SK-N-SH (cell line): ENCODE measurements around the gene MAP3K2.

Experiments used
- CHD2 ChIP-seq: fragments of 150-350 bp; IDR thresholded peaks from 2 replicates; pipeline ENCODE4 v1.6.1; 2018; ENCODE audit warnings: low read length; ENCODE audit not compliant: partially characterized antibody
- ELF1 ChIP-seq: IDR thresholded peaks from 2 replicates; pipeline ENCODE4 v1.4.0; 2012
- GATA2 ChIP-seq: sonication (generic); formaldehyde crosslinking; IDR thresholded peaks from 2 replicates; pipeline ENCODE4 v1.5.0; 2020; ENCODE audit warnings: mild to moderate bottlenecking, missing genetic modification reagents
- NFIC ChIP-seq: IDR thresholded peaks from 2 replicates; pipeline ENCODE4 v1.4.0; 2012; ENCODE audit warnings: borderline replicate concordance
- NRF1 ChIP-seq: IDR thresholded peaks from 2 replicates; pipeline ENCODE4 v1.6.1; 2012; ENCODE audit warnings: low read depth, mild to moderate bottlenecking, low read length
- POLR2AphosphoS5 ChIP-seq: IDR thresholded peaks from 2 replicates; pipeline ENCODE4 v1.6.1; 2012; ENCODE audit warnings: low read depth, low read length
- RAD21 ChIP-seq: IDR thresholded peaks from 2 replicates; pipeline ENCODE4 v1.6.1; 2012; ENCODE audit warnings: mild to moderate bottlenecking, low read length
- RCOR1 ChIP-seq: fragments of 150-350 bp; IDR thresholded peaks from 2 replicates; pipeline ENCODE4 v1.6.1; 2017; ENCODE audit warnings: antibody characterized with exemption, low read length
- USF1 ChIP-seq: IDR thresholded peaks from 2 replicates; pipeline ENCODE4 v1.4.0; 2012; ENCODE audit warnings: low read depth, borderline replicate concordance
- TF ChIP-seq, protein P1 (sequence below): fragments of 200-600 bp; sonication (generic); IDR thresholded peaks from 2 replicates; pipeline ENCODE4 v1.6.1; 2017; ENCODE audit warnings: antibody characterized with exemption, mild to moderate bottlenecking, moderate library complexity
- TF ChIP-seq, protein P2 (sequence below): IDR thresholded peaks from 2 replicates; pipeline ENCODE4 v1.4.0; 2012; ENCODE audit warnings: low read depth, borderline replicate concordance
- TF ChIP-seq, protein P3 (sequence below): fragments of 150-350 bp; IDR thresholded peaks from 2 replicates; pipeline ENCODE4 v1.6.1; 2017; ENCODE audit warnings: antibody characterized with exemption, low read length, low read depth, borderline replicate concordance

DNA sequence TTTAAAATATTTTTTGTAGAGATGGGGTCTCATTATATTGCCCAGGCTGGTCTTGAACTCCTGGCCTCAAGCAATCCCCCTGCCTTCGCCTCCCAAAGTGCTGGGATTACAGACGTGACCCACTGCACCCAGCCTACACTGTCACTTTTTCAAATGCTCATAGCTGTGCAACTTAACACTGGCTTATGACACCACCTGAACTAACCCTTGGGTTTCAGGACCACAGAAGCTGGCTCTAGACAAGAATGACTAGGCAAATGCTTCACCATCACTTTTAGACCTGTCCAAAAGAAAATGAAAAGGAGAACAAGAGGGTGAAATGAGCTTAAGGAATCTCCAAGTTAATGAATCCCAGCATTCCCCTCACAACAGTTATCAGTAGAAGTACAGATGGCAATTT, 107.1 kb downstream of the MAP3K2 start:
- TF ChIP-seq, protein P1, sequence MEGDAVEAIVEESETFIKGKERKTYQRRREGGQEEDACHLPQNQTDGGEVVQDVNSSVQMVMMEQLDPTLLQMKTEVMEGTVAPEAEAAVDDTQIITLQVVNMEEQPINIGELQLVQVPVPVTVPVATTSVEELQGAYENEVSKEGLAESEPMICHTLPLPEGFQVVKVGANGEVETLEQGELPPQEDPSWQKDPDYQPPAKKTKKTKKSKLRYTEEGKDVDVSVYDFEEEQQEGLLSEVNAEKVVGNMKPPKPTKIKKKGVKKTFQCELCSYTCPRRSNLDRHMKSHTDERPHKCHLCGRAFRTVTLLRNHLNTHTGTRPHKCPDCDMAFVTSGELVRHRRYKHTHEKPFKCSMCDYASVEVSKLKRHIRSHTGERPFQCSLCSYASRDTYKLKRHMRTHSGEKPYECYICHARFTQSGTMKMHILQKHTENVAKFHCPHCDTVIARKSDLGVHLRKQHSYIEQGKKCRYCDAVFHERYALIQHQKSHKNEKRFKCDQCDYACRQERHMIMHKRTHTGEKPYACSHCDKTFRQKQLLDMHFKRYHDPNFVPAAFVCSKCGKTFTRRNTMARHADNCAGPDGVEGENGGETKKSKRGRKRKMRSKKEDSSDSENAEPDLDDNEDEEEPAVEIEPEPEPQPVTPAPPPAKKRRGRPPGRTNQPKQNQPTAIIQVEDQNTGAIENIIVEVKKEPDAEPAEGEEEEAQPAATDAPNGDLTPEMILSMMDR: no peak
- TF ChIP-seq NFIC (no peak), POLR2AphosphoS5 (no peak), GATA2 (CRISPR knock-in tag) (no peak), NRF1 (no peak), ELF1 (no peak), CHD2 (no peak), RAD21 (no peak), USF1 (no peak), RCOR1 (no peak)
- TF ChIP-seq, protein P2, sequence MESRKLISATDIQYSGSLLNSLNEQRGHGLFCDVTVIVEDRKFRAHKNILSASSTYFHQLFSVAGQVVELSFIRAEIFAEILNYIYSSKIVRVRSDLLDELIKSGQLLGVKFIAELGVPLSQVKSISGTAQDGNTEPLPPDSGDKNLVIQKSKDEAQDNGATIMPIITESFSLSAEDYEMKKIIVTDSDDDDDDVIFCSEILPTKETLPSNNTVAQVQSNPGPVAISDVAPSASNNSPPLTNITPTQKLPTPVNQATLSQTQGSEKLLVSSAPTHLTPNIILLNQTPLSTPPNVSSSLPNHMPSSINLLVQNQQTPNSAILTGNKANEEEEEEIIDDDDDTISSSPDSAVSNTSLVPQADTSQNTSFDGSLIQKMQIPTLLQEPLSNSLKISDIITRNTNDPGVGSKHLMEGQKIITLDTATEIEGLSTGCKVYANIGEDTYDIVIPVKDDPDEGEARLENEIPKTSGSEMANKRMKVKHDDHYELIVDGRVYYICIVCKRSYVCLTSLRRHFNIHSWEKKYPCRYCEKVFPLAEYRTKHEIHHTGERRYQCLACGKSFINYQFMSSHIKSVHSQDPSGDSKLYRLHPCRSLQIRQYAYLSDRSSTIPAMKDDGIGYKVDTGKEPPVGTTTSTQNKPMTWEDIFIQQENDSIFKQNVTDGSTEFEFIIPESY: no peak
- TF ChIP-seq, protein P3, sequence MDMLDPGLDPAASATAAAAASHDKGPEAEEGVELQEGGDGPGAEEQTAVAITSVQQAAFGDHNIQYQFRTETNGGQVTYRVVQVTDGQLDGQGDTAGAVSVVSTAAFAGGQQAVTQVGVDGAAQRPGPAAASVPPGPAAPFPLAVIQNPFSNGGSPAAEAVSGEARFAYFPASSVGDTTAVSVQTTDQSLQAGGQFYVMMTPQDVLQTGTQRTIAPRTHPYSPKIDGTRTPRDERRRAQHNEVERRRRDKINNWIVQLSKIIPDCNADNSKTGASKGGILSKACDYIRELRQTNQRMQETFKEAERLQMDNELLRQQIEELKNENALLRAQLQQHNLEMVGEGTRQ: no peak
